Measurements from ENCODE around the gene ACIN1.
A peak's percentile ranks its signal among the peaks of the same experiment; 100 is the strongest.

The ACIN1 gene

GRCh38 chr14:23057757-23058653, 36.9 kb downstream of the ACIN1 start:
- no peak overlapping the region for H3K27ac ChIP-seq (ENCODE audit: low read length)
- H3K4me3 ChIP-seq (ENCODE audit: low read length), result peak overlapping the region; percentile 70; the same call in 1 of the 2 replicates
- DNase-seq (ENCODE audit: low read depth, low spot score), result peak; percentile 85
- H3K27me3 ChIP-seq (ENCODE audit: control insufficient read depth, insufficient read depth, low read length), result no peaks in the 10 kb centered on the region
- WGBS (ENCODE audit: insufficient coverage, insufficient read length), result no CpG with 5 or more reads among the region's 51 CpGs
- H3K36me3 ChIP-seq (ENCODE audit: control insufficient read depth, insufficient read depth, low read length), result peaks cover 24% of the 10 kb centered on the region
- H3K9me3 ChIP-seq (ENCODE audit: control insufficient read depth, insufficient read depth, low read length), result no peaks in the 10 kb centered on the region
- peaks cover 6% of the 10 kb centered on the region; the same call in 1 of the 2 replicates for H3K4me1 ChIP-seq (ENCODE audit: control insufficient read depth, insufficient read depth, low read length)

- Histone ChIP-seq H3K9me3 (ENCODE audit: control insufficient read depth, insufficient read depth, low read length) (no peaks in the 10 kb centered on the region), H3K27me3 (ENCODE audit: control insufficient read depth, insufficient read depth, low read length) (no peaks in the 10 kb centered on the region), H3K4me3 (ENCODE audit: low read length) (peak within 1 kb of the TSS; percentile 70; the same call in 1 of the 2 replicates), H3K4me1 (ENCODE audit: control insufficient read depth, insufficient read depth, low read length) (peaks cover 6% of the 10 kb centered on the region; the same call in 1 of the 2 replicates), H3K36me3 (ENCODE audit: control insufficient read depth, insufficient read depth, low read length) (peaks cover 16% of the 10 kb centered on the region), H3K27ac (ENCODE audit: low read length) (no peak within 1 kb of the TSS)
- no peak for DNase-seq (ENCODE audit: low read depth, low spot score)
- no CpG with 5 or more reads among the region's 73 CpGs for WGBS (ENCODE audit: insufficient coverage, insufficient read length)
These were observed 37.8 kb downstream of the ACIN1 start, which contains the start of gene CDH24 for GRCh38 chr14:23056956-23057756. TSS of gene CDH24 (minus strand) at chr14:23057520. CDS start at chr14:23055733, 1,787 bp downstream.

- WGBS (ENCODE audit: insufficient coverage, insufficient read length), result no CpG with 5 or more reads among the region's 17 CpGs
- peaks cover 13% of the 10 kb centered on the region for H3K36me3 ChIP-seq (ENCODE audit: control insufficient read depth, insufficient read depth, low read length)
These were observed 38.6 kb downstream of the ACIN1 start for GRCh38 chr14:23056145-23056955.

GRCh38 chr14:23055621-23056144, 39.3 kb downstream of the ACIN1 start:
- WGBS (ENCODE audit: insufficient coverage, insufficient read length), result no CpG with 5 or more reads among the region's 6 CpGs
- no peak for DNase-seq (ENCODE audit: low read depth, low spot score)
- no peaks in the 10 kb centered on the region for H3K27me3 ChIP-seq (ENCODE audit: control insufficient read depth, insufficient read depth, low read length)
- H3K4me1 ChIP-seq (ENCODE audit: control insufficient read depth, insufficient read depth, low read length), result peaks cover 6% of the 10 kb centered on the region; the same call in 1 of the 2 replicates
- no peak overlapping the region for H3K4me3 ChIP-seq (ENCODE audit: low read length)
- no peaks in the 10 kb centered on the region for H3K9me3 ChIP-seq (ENCODE audit: control insufficient read depth, insufficient read depth, low read length)
- H3K36me3 ChIP-seq (ENCODE audit: control insufficient read depth, insufficient read depth, low read length), result peaks cover 7% of the 10 kb centered on the region
- no peak overlapping the region for H3K27ac ChIP-seq (ENCODE audit: low read length)

More at GRCh38 chr14:23056145-23056955, 38.6 kb downstream of the ACIN1 start:
- Histone ChIP-seq H3K27me3 (ENCODE audit: control insufficient read depth, insufficient read depth, low read length) (no peaks in the 10 kb centered on the region), H3K4me3 (ENCODE audit: low read length) (peak overlapping the region; percentile 70; the same call in 1 of the 2 replicates), H3K27ac (ENCODE audit: low read length) (no peak overlapping the region), H3K4me1 (ENCODE audit: control insufficient read depth, insufficient read depth, low read length) (peaks cover 6% of the 10 kb centered on the region; the same call in 1 of the 2 replicates), H3K9me3 (ENCODE audit: control insufficient read depth, insufficient read depth, low read length) (no peaks in the 10 kb centered on the region)
- no peak for DNase-seq (ENCODE audit: low read depth, low spot score)

- Histone ChIP-seq H3K36me3 (ENCODE audit: control insufficient read depth, insufficient read depth, low read length) (peaks cover 5% of the 10 kb centered on the region; the same call in 1 of the 2 replicates), H3K9me3 (ENCODE audit: control insufficient read depth, insufficient read depth, low read length) (no peaks in the 10 kb centered on the region), H3K4me3 (ENCODE audit: low read length) (no peak overlapping the region), H3K27ac (ENCODE audit: low read length) (no peak overlapping the region), H3K27me3 (ENCODE audit: control insufficient read depth, insufficient read depth, low read length) (no peaks in the 10 kb centered on the region), H3K4me1 (ENCODE audit: control insufficient read depth, insufficient read depth, low read length) (peaks cover 6% of the 10 kb centered on the region; the same call in 1 of the 2 replicates)
- no CpG with 5 or more reads among the region's 12 CpGs for WGBS (ENCODE audit: insufficient coverage, insufficient read length)
- DNase-seq (ENCODE audit: low read depth, low spot score), result no peak
These were observed 39.8 kb downstream of the ACIN1 start for GRCh38 chr14:23055147-23055550.

GRCh38 chr14:23054000-23054811, 40.7 kb downstream of the ACIN1 start:
- H3K27ac ChIP-seq (ENCODE audit: low read length), result no peak overlapping the region

GRCh38 chr14:23053426-23053825, 41.5 kb downstream of the ACIN1 start:
- no peak for DNase-seq (ENCODE audit: low read depth, low spot score)
- no CpG with 5 or more reads among the region's 10 CpGs for WGBS (ENCODE audit: insufficient coverage, insufficient read length)
- Histone ChIP-seq H3K4me1 (ENCODE audit: control insufficient read depth, insufficient read depth, low read length) (peaks cover 6% of the 10 kb centered on the region; the same call in 1 of the 2 replicates), H3K27ac (ENCODE audit: low read length) (no peak overlapping the region), H3K27me3 (ENCODE audit: control insufficient read depth, insufficient read depth, low read length) (no peaks in the 10 kb centered on the region), H3K4me3 (ENCODE audit: low read length) (no peak overlapping the region), H3K9me3 (ENCODE audit: control insufficient read depth, insufficient read depth, low read length) (no peaks in the 10 kb centered on the region), H3K36me3 (ENCODE audit: control insufficient read depth, insufficient read depth, low read length) (no peaks in the 10 kb centered on the region)

More at GRCh38 chr14:23054000-23054811, 40.7 kb downstream of the ACIN1 start:
- Histone ChIP-seq H3K27me3 (ENCODE audit: control insufficient read depth, insufficient read depth, low read length) (no peaks in the 10 kb centered on the region), H3K4me3 (ENCODE audit: low read length) (no peak overlapping the region), H3K4me1 (ENCODE audit: control insufficient read depth, insufficient read depth, low read length) (peaks cover 6% of the 10 kb centered on the region; the same call in 1 of the 2 replicates), H3K36me3 (ENCODE audit: control insufficient read depth, insufficient read depth, low read length) (peaks cover 3% of the 10 kb centered on the region; the same call in 1 of the 2 replicates), H3K9me3 (ENCODE audit: control insufficient read depth, insufficient read depth, low read length) (no peaks in the 10 kb centered on the region)
- WGBS (ENCODE audit: insufficient coverage, insufficient read length), result no CpG with 5 or more reads among the region's 17 CpGs
- no peak for DNase-seq (ENCODE audit: low read depth, low spot score)

GRCh38 chr14:23052671-23053070, 42.3 kb downstream of the ACIN1 start:
- no CpG with 5 or more reads among the region's 3 CpGs for WGBS (ENCODE audit: insufficient coverage, insufficient read length)
- H3K27ac ChIP-seq (ENCODE audit: low read length), result no peak overlapping the region

GRCh38 chr14:23052182-23052623, 42.7 kb downstream of the ACIN1 start:
- no peaks in the 10 kb centered on the region for H3K27me3 ChIP-seq (ENCODE audit: control insufficient read depth, insufficient read depth, low read length)
- no peak overlapping the region for H3K27ac ChIP-seq (ENCODE audit: low read length)
- no peak for DNase-seq (ENCODE audit: low read depth, low spot score)
- H3K9me3 ChIP-seq (ENCODE audit: control insufficient read depth, insufficient read depth, low read length), result no peaks in the 10 kb centered on the region
- no peak overlapping the region for H3K4me3 ChIP-seq (ENCODE audit: low read length)
- H3K36me3 ChIP-seq (ENCODE audit: control insufficient read depth, insufficient read depth, low read length), result no peaks in the 10 kb centered on the region
- peaks cover 4% of the 10 kb centered on the region; the same call in 1 of the 2 replicates for H3K4me1 ChIP-seq (ENCODE audit: control insufficient read depth, insufficient read depth, low read length)
- whole genome bisulfite sequencing (ENCODE audit: insufficient coverage, insufficient read length), result no CpG with 5 or more reads among the region's 14 CpGs

More at GRCh38 chr14:23052671-23053070, 42.3 kb downstream of the ACIN1 start:
- DNase-seq (ENCODE audit: low read depth, low spot score), result no peak
- H3K27me3 ChIP-seq (ENCODE audit: control insufficient read depth, insufficient read depth, low read length), result no peaks in the 10 kb centered on the region
- H3K4me1 ChIP-seq (ENCODE audit: control insufficient read depth, insufficient read depth, low read length), result peaks cover 4% of the 10 kb centered on the region; the same call in 1 of the 2 replicates
- no peak overlapping the region for H3K4me3 ChIP-seq (ENCODE audit: low read length)
- no peaks in the 10 kb centered on the region for H3K9me3 ChIP-seq (ENCODE audit: control insufficient read depth, insufficient read depth, low read length)
- H3K36me3 ChIP-seq (ENCODE audit: control insufficient read depth, insufficient read depth, low read length), result no peaks in the 10 kb centered on the region
